ENCODE results near the gene RASGRF2. TPM values are rescaled to one million over a fixed set of nuclear protein-coding genes. Genes with fewer than 3 reads are reported as not detected.

The RASGRF2 gene
- polyA plus RNA-seq, 1 donor from 2014 or later: 0.42 TPM

- Histone ChIP-seq H3F3A (ENCODE audit: insufficient read depth, low read length, poor library complexity, severe bottlenecking) (no peaks in the 10 kb centered on the region), H3K4me3 (ENCODE audit: low read length) (no peak overlapping the region), H3K9me2 (ENCODE audit: insufficient read depth, low read length) (no peaks in the 10 kb centered on the region), H3K9me3 (ENCODE audit: low read length) (no peaks in the 10 kb centered on the region), H3K4me2 (ENCODE audit: low read length) (no peak overlapping the region), H3K79me2 (replicated peaks; ENCODE audit: insufficient read depth, low read length) (no peaks in the 10 kb centered on the region), H4K20me1 (ENCODE audit: insufficient read depth) (no peaks in the 10 kb centered on the region), H3K36me3 (ENCODE audit: insufficient read depth, low read length) (no peaks in the 10 kb centered on the region), H3K27me3 (ENCODE audit: insufficient read depth, low read depth, low read length) (no peaks in the 10 kb centered on the region), H3K27ac (ENCODE audit: low read length) (no peak overlapping the region), H3K9ac (ENCODE audit: low read length) (no peak overlapping the region), H2AFZ (ENCODE audit: low read depth, low read length) (no peak overlapping the region)
- TF ChIP-seq CTCF (IDR thresholded peaks at IDR 0.05; ENCODE audit: poor library complexity, severe bottlenecking): no peak
- no peak for TF ChIP-seq SMC3 (conservative IDR thresholded peaks at IDR 0.05; ENCODE audit: poor library complexity)
- TF ChIP-seq MXI1 (conservative IDR thresholded peaks at IDR 0.05; ENCODE audit: poor library complexity, severe bottlenecking): no peak
- no peak for TF ChIP-seq EZH2 (IDR thresholded peaks at IDR 0.05; ENCODE audit: borderline replicate concordance, insufficient read depth, low read length, poor library complexity, severe bottlenecking)
- no peak for TF ChIP-seq EP300 (conservative IDR thresholded peaks at IDR 0.05; ENCODE audit: poor library complexity, severe bottlenecking)
- TF ChIP-seq TAF1 (IDR thresholded peaks at IDR 0.05; ENCODE audit: low read depth): no peak
- TF ChIP-seq POLR2AphosphoS5 (IDR thresholded peaks at IDR 0.05): no peak
- no peak for TF ChIP-seq REST (IDR thresholded peaks at IDR 0.05; ENCODE audit: borderline replicate concordance)
- TF ChIP-seq RAD21 (conservative IDR thresholded peaks at IDR 0.05): no peak
Measured at GRCh38 chr5:80973027-80973426, 12.9 kb downstream of the RASGRF2 start.

- Histone ChIP-seq H3K9me3 (ENCODE audit: low read length) (no peaks in the 10 kb centered on the region), H3K79me2 (replicated peaks; ENCODE audit: insufficient read depth, low read length) (no peaks in the 10 kb centered on the region), H4K20me1 (ENCODE audit: insufficient read depth) (no peaks in the 10 kb centered on the region), H3F3A (ENCODE audit: insufficient read depth, low read length, poor library complexity, severe bottlenecking) (no peaks in the 10 kb centered on the region), H3K9me2 (ENCODE audit: insufficient read depth, low read length) (no peaks in the 10 kb centered on the region), H3K4me3 (ENCODE audit: low read length) (no peak overlapping the region), H3K4me2 (ENCODE audit: low read length) (no peak overlapping the region), H2AFZ (ENCODE audit: low read depth, low read length) (no peak overlapping the region), H3K36me3 (ENCODE audit: insufficient read depth, low read length) (no peaks in the 10 kb centered on the region), H3K27ac (ENCODE audit: low read length) (no peak overlapping the region), H3K27me3 (ENCODE audit: insufficient read depth, low read depth, low read length) (no peaks in the 10 kb centered on the region), H3K9ac (ENCODE audit: low read length) (no peak overlapping the region)
- TF ChIP-seq RAD21 (conservative IDR thresholded peaks at IDR 0.05): no peak
- TF ChIP-seq EP300 (conservative IDR thresholded peaks at IDR 0.05; ENCODE audit: poor library complexity, severe bottlenecking): no peak
- TF ChIP-seq REST (IDR thresholded peaks at IDR 0.05; ENCODE audit: borderline replicate concordance): no peak
- TF ChIP-seq TAF1 (IDR thresholded peaks at IDR 0.05; ENCODE audit: low read depth): no peak
- no peak for TF ChIP-seq POLR2AphosphoS5 (IDR thresholded peaks at IDR 0.05)
- no peak for TF ChIP-seq EZH2 (IDR thresholded peaks at IDR 0.05; ENCODE audit: borderline replicate concordance, insufficient read depth, low read length, poor library complexity, severe bottlenecking)
- TF ChIP-seq MXI1 (conservative IDR thresholded peaks at IDR 0.05; ENCODE audit: poor library complexity, severe bottlenecking): no peak
- no peak for TF ChIP-seq CTCF (IDR thresholded peaks at IDR 0.05; ENCODE audit: poor library complexity, severe bottlenecking)
- TF ChIP-seq SMC3 (conservative IDR thresholded peaks at IDR 0.05; ENCODE audit: poor library complexity): no peak
Measured at GRCh38 chr5:80975065-80975464, 14.9 kb downstream of the RASGRF2 start.
